ENCODE data around the gene CLCN2. TPM values are rescaled to one million over a fixed set of nuclear protein-coding genes. Genes with fewer than 3 reads are reported as not detected.
A peak's percentile ranks its signal among the peaks of the same experiment; 100 is the strongest.

CLCN2 gene
- total RNA-seq, 1 donor from 2014 or later, result 8.1 TPM

GRCh38 chr3:184399410-184399809 lies 38.0 kb upstream of the CLCN2 start:
- Histone ChIP-seq H3K27me3 (no peaks in the 10 kb centered on the region), H3K4me3 (no peak overlapping the region), H3K9me3 (no peaks in the 10 kb centered on the region), H3K27ac (peak overlapping the region; percentile 27), H3K36me3 (no peaks in the 10 kb centered on the region), H3K4me1 (peaks cover 6% of the 10 kb centered on the region)
- DNase-seq (ENCODE audit: extremely low spot score in 2 of 2), result no peak
- intact Hi-C loops (cut with DNase I), result no loop called here
- TF ChIP-seq CTCF (IDR thresholded peaks at IDR 0.05) (no peak), POLR2A (IDR thresholded peaks at IDR 0.05) (no peak), POLR2AphosphoS5 (IDR thresholded peaks at IDR 0.05; ENCODE audit: insufficient read depth in 1 of 2, low read depth in 1 of 2) (no peak)

- no peak overlapping the region for H3K4me3 ChIP-seq
- H3K36me3 ChIP-seq, result no peaks in the 10 kb centered on the region
- intact Hi-C loops (cut with DNase I), result no loop called here
- no peak overlapping the region for H3K27ac ChIP-seq
- peaks cover 3% of the 10 kb centered on the region for H3K4me1 ChIP-seq
- no peak for DNase-seq (ENCODE audit: extremely low spot score in 2 of 2)
- TF ChIP-seq CTCF (IDR thresholded peaks at IDR 0.05), result no peak
- TF ChIP-seq POLR2AphosphoS5 (IDR thresholded peaks at IDR 0.05; ENCODE audit: insufficient read depth in 1 of 2, low read depth in 1 of 2), result no peak
- TF ChIP-seq POLR2A (IDR thresholded peaks at IDR 0.05), result no peak
- H3K27me3 ChIP-seq, result no peaks in the 10 kb centered on the region
- H3K9me3 ChIP-seq, result no peaks in the 10 kb centered on the region
Observed at GRCh38 chr3:184395320-184395660, 33.9 kb upstream of the CLCN2 start.

- Histone ChIP-seq H3K27ac (peak overlapping the region; percentile 42), H3K9me3 (no peaks in the 10 kb centered on the region), H3K27me3 (no peaks in the 10 kb centered on the region), H3K4me1 (no peaks in the 10 kb centered on the region), H3K36me3 (no peaks in the 10 kb centered on the region), H3K4me3 (no peak overlapping the region)
- intact Hi-C loops (cut with DNase I), result no loop called here
- TF ChIP-seq POLR2A (IDR thresholded peaks at IDR 0.05), result no peak
- TF ChIP-seq POLR2AphosphoS5 (IDR thresholded peaks at IDR 0.05; ENCODE audit: insufficient read depth in 1 of 2, low read depth in 1 of 2), result no peak
- TF ChIP-seq CTCF (IDR thresholded peaks at IDR 0.05), result no peak
- DNase-seq (ENCODE audit: extremely low spot score in 2 of 2), result no peak
Observed at GRCh38 chr3:184391266-184391665, 29.9 kb upstream of the CLCN2 start.

- Histone ChIP-seq H3K27ac (peak overlapping the region; percentile 42), H3K4me3 (no peak overlapping the region), H3K4me1 (no peaks in the 10 kb centered on the region), H3K9me3 (no peaks in the 10 kb centered on the region), H3K27me3 (no peaks in the 10 kb centered on the region), H3K36me3 (peaks cover 0 to 3% of the 10 kb centered on the region in 2 donors)
- TF ChIP-seq CTCF (IDR thresholded peaks at IDR 0.05) (no peak), POLR2A (IDR thresholded peaks at IDR 0.05) (no peak), POLR2AphosphoS5 (IDR thresholded peaks at IDR 0.05; ENCODE audit: insufficient read depth in 1 of 2, low read depth in 1 of 2) (no peak)
- no peak for DNase-seq (ENCODE audit: extremely low spot score in 2 of 2)
- intact Hi-C loops (cut with DNase I), result no loop called here
Observed at GRCh38 chr3:184389935-184390528, 28.6 kb upstream of the CLCN2 start.

GRCh38 chr3:184389384-184389783 lies 28.0 kb upstream of the CLCN2 start:
- H3K4me1 ChIP-seq, result no peaks in the 10 kb centered on the region
- H3K36me3 ChIP-seq, result peaks cover 0 to 3% of the 10 kb centered on the region in 2 donors
- H3K27me3 ChIP-seq, result no peaks in the 10 kb centered on the region
- intact Hi-C loops (cut with DNase I), result no loop called here
- no peaks in the 10 kb centered on the region for H3K9me3 ChIP-seq
- H3K27ac ChIP-seq, result no peak overlapping the region
- no peak overlapping the region for H3K4me3 ChIP-seq
- TF ChIP-seq CTCF (IDR thresholded peaks at IDR 0.05) (no peak), POLR2A (IDR thresholded peaks at IDR 0.05) (no peak), POLR2AphosphoS5 (IDR thresholded peaks at IDR 0.05; ENCODE audit: insufficient read depth in 1 of 2, low read depth in 1 of 2) (no peak)
- no peak for DNase-seq (ENCODE audit: extremely low spot score in 2 of 2)

Measured in vagina (tissue), 2 donors.